Neuron (in vitro differentiated cells): ENCODE results near the gene RBM48.
A peak's percentile ranks its signal among the peaks of the same experiment; 100 is the strongest.
"Not testable (repeated sequence)": the region's sequence is repeated elsewhere in the genome, so short reads cannot be mapped to it uniquely, and the experiment has no call there.

Experiments
- H2AFZ ChIP-seq: one replicate; pipeline ENCODE4 v1.6.1; 2013; ENCODE audit warnings: low read depth, mild to moderate bottlenecking, inconsistent platforms, low read length, moderate library complexity
- H3K27me3 ChIP-seq: one replicate; pipeline ENCODE4 v1.6.1; 2013; ENCODE audit warnings: low read length; ENCODE audit not compliant: insufficient read depth
- H3K36me3 ChIP-seq: one replicate; pipeline ENCODE4 v1.6.1; 2013; ENCODE audit warnings: low read length; ENCODE audit not compliant: insufficient read depth
- H3K4me1 ChIP-seq: one replicate; pipeline ENCODE4 v1.6.1; 2013; ENCODE audit warnings: low read length; ENCODE audit not compliant: insufficient read depth
- H3K4me3 ChIP-seq: 2 replicates; pipeline ENCODE4 v1.5.1; 2013; ENCODE audit warnings: mild to moderate bottlenecking, low read length, moderate library complexity
- H3K9me3 ChIP-seq: one replicate; pipeline ENCODE4 v1.6.1; 2013; ENCODE audit warnings: low read length

Gene RBM48

DNA sequence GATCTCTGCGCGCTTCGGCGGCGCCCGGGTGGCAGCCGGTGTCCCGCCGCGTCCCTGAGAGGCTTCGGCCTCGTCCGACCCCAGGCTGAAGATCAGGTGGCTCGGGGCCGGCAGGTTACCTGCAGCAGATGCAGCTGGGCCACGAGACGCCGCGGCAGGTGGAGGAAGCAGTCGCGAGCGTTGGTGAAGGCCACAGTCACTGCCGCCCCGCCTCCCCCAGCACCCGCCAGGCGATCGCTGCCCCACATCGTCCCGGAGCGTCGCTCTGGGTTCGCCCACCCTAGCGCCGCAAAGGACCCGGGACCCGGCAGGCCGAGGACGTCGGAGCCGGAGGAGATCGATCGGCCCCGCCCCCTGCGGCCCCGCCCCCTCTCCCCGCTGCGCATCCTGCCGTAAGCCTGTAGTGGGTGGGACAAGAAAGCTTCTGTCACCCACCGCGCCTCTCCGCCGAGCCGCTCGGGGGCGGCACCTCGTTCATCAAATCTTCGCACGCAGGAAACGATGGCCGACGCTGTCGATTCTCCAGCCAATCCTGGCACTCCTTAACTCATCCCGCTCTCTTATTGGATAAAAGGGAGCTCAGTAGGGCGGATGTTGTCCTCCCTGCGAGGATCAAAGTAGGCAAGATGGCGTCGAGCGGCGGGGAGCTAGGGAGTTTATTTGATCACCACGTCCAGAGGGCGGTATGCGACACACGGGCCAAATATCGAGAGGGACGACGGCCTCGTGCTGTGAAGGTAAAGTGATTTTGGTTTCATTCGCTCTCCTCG is at the start of gene RBM48, which contains the start of gene PEX1:
RBM48 (plus strand) TSS at position 608 of the 770 bp plus-strand sequence; CDS start at position 627, 19 bp downstream.
PEX1 (minus strand) TSS at position 333 of the 770 bp plus-strand sequence; CDS start at position 248, 85 bp downstream.
- Histone ChIP-seq H2AFZ (peak within 1 kb of the TSS; percentile 44), H3K4me1 (peaks cover 20% of the 10 kb centered on the region), H3K36me3 (peaks cover 28% of the 10 kb centered on the region), H3K4me3 (peak within 1 kb of the TSS; percentile 92), H3K27me3 (no peaks in the 10 kb centered on the region), H3K9me3 (no peaks in the 10 kb centered on the region)

GRCh38 chr7:92479146-92479545 is 49.4 kb upstream of the RBM48 start:
- not testable (repeated sequence) for H3K36me3 ChIP-seq, H3K9me3 ChIP-seq, H3K4me3 ChIP-seq, H3K27me3 ChIP-seq, H2AFZ ChIP-seq, H3K4me1 ChIP-seq

- H3K27me3 ChIP-seq, H2AFZ ChIP-seq, H3K4me1 ChIP-seq, H3K4me3 ChIP-seq, H3K9me3 ChIP-seq: not testable (repeated sequence)
- peaks cover 29% of the 10 kb centered on the region for H3K36me3 ChIP-seq
Measured at GRCh38 chr7:92483624-92484023, 45.0 kb upstream of the RBM48 start.

- not testable (repeated sequence) for H2AFZ ChIP-seq, H3K27me3 ChIP-seq
Measured at GRCh38 chr7:92484226-92484625, 44.4 kb upstream of the RBM48 start.

GRCh38 chr7:92485267-92485892 is 43.2 kb upstream of the RBM48 start:
- H2AFZ ChIP-seq, result no peak overlapping the region
- H3K9me3 ChIP-seq, result no peaks in the 10 kb centered on the region
- H3K36me3 ChIP-seq, result peaks cover 41% of the 10 kb centered on the region
- H3K27me3 ChIP-seq, result no peaks in the 10 kb centered on the region
- H3K4me1 ChIP-seq, result no peaks in the 10 kb centered on the region
- no peak overlapping the region for H3K4me3 ChIP-seq

More at GRCh38 chr7:92484226-92484625, 44.4 kb upstream of the RBM48 start:
- peaks cover 34% of the 10 kb centered on the region for H3K36me3 ChIP-seq
- H3K4me1 ChIP-seq, H3K4me3 ChIP-seq, H3K9me3 ChIP-seq: not testable (repeated sequence)

DNA sequence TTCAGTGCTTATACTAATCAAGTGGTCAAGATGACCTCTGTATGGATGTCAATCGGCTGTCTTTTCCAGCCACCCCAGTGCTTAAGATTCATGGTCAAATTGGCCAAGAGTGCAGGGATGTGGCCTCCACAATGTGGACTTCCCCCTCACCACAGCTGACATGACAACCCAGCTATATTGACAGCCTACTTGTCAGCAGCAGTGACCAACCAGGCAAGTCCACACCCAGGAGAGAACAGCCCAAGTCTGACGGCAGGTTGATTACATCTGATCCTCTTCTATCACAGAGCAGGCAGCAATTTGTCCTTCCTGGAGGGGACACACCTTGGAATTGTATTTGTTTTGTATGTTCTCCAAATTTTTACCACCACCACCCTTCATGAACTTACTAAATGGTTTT is 42.6 kb upstream of the RBM48 start:
- Histone ChIP-seq H3K27me3 (no peaks in the 10 kb centered on the region), H3K9me3 (no peaks in the 10 kb centered on the region), H3K4me3 (no peak overlapping the region), H3K4me1 (no peaks in the 10 kb centered on the region), H3K36me3 (peaks cover 46% of the 10 kb centered on the region), H2AFZ (no peak overlapping the region)

GRCh38 chr7:92487804-92488203 is 40.8 kb upstream of the RBM48 start:
- peaks cover 62% of the 10 kb centered on the region for H3K36me3 ChIP-seq

DNA sequence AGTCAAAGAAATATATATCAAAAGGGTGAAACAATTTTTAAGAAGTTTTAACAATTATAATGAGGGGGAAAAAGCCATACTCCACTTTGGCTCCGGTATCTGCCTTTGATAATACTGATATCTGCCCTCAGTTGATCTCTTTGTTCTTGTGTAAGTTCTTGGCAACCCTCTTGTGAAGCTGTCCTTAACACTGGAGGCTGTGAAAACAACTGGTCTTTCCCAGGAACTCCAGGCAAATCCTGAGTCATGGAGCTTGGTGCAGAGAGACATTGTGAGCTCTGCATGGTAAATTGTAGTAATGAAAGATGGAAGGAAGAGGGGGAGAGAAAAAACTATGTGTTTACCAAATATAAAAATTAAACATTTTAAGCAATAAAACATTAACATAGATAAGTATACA is 39.0 kb upstream of the RBM48 start:
- H3K4me1 ChIP-seq, result no peaks in the 10 kb centered on the region
- H3K9me3 ChIP-seq, result no peaks in the 10 kb centered on the region
- H3K4me3 ChIP-seq, result no peak overlapping the region
- H3K27me3 ChIP-seq, result no peaks in the 10 kb centered on the region
- H3K36me3 ChIP-seq, result peaks cover 78% of the 10 kb centered on the region
- no peak overlapping the region for H2AFZ ChIP-seq

More at GRCh38 chr7:92487804-92488203, 40.8 kb upstream of the RBM48 start:
- Histone ChIP-seq H3K4me3 (no peak overlapping the region), H3K9me3 (no peaks in the 10 kb centered on the region), H2AFZ (no peak overlapping the region), H3K4me1 (no peaks in the 10 kb centered on the region), H3K27me3 (no peaks in the 10 kb centered on the region)

DNA sequence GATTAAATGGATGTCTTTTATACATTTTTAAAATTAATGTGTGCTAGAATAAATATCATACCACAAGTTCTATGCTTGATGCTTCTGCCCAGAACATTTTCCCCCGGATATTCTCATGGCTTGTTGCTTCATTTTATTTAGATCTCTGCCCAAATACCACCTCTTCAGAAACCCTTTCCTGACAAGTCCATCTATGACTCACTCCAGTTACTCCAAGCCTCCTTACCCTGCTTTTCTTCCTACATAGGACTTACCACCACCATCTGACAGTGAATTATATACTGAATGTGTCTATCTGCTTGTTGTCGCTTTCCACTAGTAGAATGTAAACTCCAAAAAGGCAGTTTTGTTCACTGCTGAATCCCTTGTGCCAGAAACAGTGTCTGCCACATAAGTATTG is 31.7 kb upstream of the RBM48 start:
- H3K4me3 ChIP-seq, result no peak overlapping the region
- H2AFZ ChIP-seq, result no peak overlapping the region
- peaks cover 71% of the 10 kb centered on the region for H3K36me3 ChIP-seq
- H3K9me3 ChIP-seq, result no peaks in the 10 kb centered on the region
- no peaks in the 10 kb centered on the region for H3K27me3 ChIP-seq
- no peaks in the 10 kb centered on the region for H3K4me1 ChIP-seq

GRCh38 chr7:92498557-92498956 is 30.0 kb upstream of the RBM48 start:
- H2AFZ ChIP-seq, result no peak overlapping the region
- no peaks in the 10 kb centered on the region for H3K9me3 ChIP-seq
- H3K4me3 ChIP-seq, result no peak overlapping the region
- H3K27me3 ChIP-seq, result no peaks in the 10 kb centered on the region
- peaks cover 72% of the 10 kb centered on the region for H3K36me3 ChIP-seq
- H3K4me1 ChIP-seq, result no peaks in the 10 kb centered on the region

DNA sequence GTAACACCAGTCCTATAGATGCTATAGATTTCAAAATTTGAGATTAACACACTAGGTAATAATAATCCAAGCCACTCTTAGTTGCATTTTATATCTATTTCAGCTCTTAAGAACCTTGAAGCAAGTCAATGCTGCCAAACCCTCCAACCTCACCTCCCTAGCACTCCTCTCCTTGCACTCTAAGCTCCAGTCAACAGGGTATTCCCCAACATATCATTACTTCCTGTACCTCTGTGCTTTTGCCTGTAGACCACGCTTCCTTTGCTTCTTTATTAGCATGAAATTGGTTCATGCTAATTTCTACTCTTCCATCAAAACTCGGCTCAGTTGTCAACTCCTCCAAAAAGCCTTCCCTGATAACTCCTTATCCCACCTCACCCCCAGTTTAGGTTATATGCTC is 24.8 kb upstream of the RBM48 start:
- H3K36me3 ChIP-seq, result peaks cover 67% of the 10 kb centered on the region
- no peak overlapping the region for H2AFZ ChIP-seq
- no peak overlapping the region for H3K4me3 ChIP-seq
- H3K9me3 ChIP-seq, result no peaks in the 10 kb centered on the region
- peaks cover 6% of the 10 kb centered on the region for H3K4me1 ChIP-seq
- no peaks in the 10 kb centered on the region for H3K27me3 ChIP-seq

DNA sequence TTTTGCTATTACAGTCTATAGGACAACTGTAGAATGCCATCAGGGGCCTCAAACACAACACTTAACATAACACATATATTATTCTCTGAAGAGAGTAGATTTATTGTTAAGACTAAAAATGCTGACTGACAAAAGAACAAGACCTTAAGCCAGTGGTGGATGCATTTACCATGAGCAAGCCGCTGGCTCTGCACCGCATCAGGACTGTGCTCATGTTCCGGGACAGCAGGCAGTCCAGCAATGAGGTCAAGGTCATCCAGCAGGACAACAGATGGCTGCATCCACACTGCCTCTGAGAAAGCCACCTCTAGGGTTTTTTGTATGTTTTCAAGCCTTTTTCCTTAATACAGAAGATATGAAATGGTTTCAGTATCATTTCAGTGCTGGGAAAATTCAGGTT is 24.0 kb upstream of the RBM48 start:
- peaks cover 64% of the 10 kb centered on the region for H3K36me3 ChIP-seq

DNA sequence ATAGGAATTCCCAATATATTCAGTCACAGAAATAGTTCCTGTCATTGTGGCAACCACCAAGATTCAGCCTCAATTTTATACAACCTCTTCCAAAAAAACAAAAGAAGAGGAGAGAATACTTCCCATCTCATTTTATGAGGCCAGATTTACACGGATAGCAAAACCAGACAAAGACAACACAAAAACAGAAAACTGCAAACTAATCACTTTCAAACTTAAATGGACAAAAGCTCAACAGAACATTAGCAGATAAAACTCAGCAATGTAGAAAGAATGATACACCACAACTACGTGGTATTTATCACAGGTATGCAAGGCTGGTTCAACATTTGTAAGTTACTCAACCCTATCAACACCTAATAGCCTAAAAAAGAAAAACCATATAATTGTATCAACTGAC is 22.2 kb upstream of the RBM48 start:
- Histone ChIP-seq H3K27me3 (no peaks in the 10 kb centered on the region), H3K36me3 (peaks cover 50% of the 10 kb centered on the region), H3K4me3 (no peak overlapping the region), H3K9me3 (no peaks in the 10 kb centered on the region), H3K4me1 (peaks cover 6% of the 10 kb centered on the region), H2AFZ (no peak overlapping the region)

More for the DNA sequence above, 24.0 kb upstream of the RBM48 start:
- Histone ChIP-seq H3K4me1 (peaks cover 6% of the 10 kb centered on the region), H3K9me3 (no peaks in the 10 kb centered on the region), H2AFZ (no peak overlapping the region), H3K4me3 (no peak overlapping the region), H3K27me3 (no peaks in the 10 kb centered on the region)
